ENCODE data around the gene B4GALT6. TPM values are rescaled to one million over a fixed set of nuclear protein-coding genes. Genes with fewer than 3 reads are reported as not detected.
A peak's percentile ranks its signal among the peaks of the same experiment; 100 is the strongest.

B4GALT6 gene
- total and polyA plus RNA-seq, 2 of the 13 experiments (the other 11 are each of a cell fraction or from before 2014, with no cell fraction given) = 1.9 to 3.3 TPM

DNA sequence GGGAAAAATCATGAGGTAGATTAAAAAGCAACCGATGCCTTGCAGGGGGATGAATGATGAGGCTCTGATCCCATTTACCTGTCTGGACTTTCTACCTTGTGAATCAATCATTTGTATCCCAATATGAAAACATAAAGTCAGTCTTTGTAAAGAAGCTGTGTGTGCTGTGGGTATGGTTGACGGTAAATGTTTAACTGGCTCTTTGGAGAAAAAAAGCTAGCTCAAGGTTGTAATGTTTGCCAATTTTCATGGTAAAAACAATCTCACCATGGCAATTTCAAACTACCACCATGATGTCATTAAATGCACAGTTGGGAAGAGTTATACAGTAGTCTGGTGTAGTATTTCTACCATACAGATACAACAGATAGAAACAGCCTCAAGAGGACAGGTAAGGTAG is 78.1 kb downstream of the B4GALT6 start (continued):
- TF ChIP-seq, protein P1, sequence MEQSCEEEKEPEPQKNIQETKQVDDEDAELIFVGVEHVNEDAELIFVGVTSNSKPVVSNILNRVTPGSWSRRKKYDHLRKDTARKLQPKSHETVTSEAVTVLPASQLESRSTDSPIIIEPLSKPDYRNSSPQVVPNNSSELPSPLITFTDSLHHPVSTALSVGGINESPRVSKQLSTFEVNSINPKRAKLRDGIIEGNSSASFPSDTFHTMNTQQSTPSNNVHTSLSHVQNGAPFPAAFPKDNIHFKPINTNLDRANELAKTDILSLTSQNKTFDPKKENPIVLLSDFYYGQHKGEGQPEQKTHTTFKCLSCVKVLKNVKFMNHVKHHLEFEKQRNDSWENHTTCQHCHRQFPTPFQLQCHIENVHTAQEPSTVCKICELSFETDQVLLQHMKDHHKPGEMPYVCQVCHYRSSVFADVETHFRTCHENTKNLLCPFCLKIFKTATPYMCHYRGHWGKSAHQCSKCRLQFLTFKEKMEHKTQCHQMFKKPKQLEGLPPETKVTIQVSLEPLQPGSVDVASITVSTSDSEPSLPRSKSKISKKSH (CRISPR knock-in tag; IDR thresholded peaks at IDR 0.05; ENCODE audit: borderline replicate concordance) = no peak
- TF ChIP-seq ZBTB21 (CRISPR knock-in tag; IDR thresholded peaks at IDR 0.05) (peak; percentile 61; the same call in 1 of the 2 replicates), NFE2 (CRISPR knock-in tag; IDR thresholded peaks at IDR 0.05) (no peak), CBFB (CRISPR knock-in tag; IDR thresholded peaks at IDR 0.05) (no peak), ZNF543 (CRISPR knock-in tag; IDR thresholded peaks at IDR 0.05) (no peak), MAZ (IDR thresholded peaks at IDR 0.05; ENCODE audit: borderline replicate concordance, low read depth, low read length) (no peak), MAZ (CRISPR knock-in tag; IDR thresholded peaks at IDR 0.05; ENCODE audit: low read depth) (no peak), ZZZ3 (CRISPR knock-in tag; IDR thresholded peaks at IDR 0.05; ENCODE audit: borderline replicate concordance) (no peak), HMGA1 (CRISPR knock-in tag; conservative IDR thresholded peaks at IDR 0.05) (no peak), JUN (CRISPR knock-in tag; IDR thresholded peaks at IDR 0.05) (no peak), ZNF737 (CRISPR knock-in tag; IDR thresholded peaks at IDR 0.05; ENCODE audit: borderline replicate concordance) (no peak), ZNF468 (CRISPR knock-in tag; IDR thresholded peaks at IDR 0.05) (no peak), ZNF256 (CRISPR knock-in tag; conservative IDR thresholded peaks at IDR 0.05) (no peak), MAF1 (CRISPR knock-in tag; IDR thresholded peaks at IDR 0.05; ENCODE audit: borderline replicate concordance) (no peak), POLR2AphosphoS5 (IDR thresholded peaks at IDR 0.05; ENCODE audit: low read depth, low read length) (no peak), ZNF569 (CRISPR knock-in tag; IDR thresholded peaks at IDR 0.05; ENCODE audit: borderline replicate concordance) (no peak), ZNF777 (CRISPR knock-in tag; IDR thresholded peaks at IDR 0.05) (no peak), NR3C1 (CRISPR knock-in tag; IDR thresholded peaks at IDR 0.05) (no peak), ZNF703 (CRISPR knock-in tag; IDR thresholded peaks at IDR 0.05; ENCODE audit: borderline replicate concordance) (no peak), TP53 (CRISPR knock-in tag; conservative IDR thresholded peaks at IDR 0.05) (no peak), ZNF567 (CRISPR knock-in tag; IDR thresholded peaks at IDR 0.05; ENCODE audit: borderline replicate concordance) (no peak), CREB1 (IDR thresholded peaks at IDR 0.05) (peak; percentile 5; the same call in 1 of the 2 replicates), CREB1 (CRISPR knock-in tag; IDR thresholded peaks at IDR 0.05) (no peak; the same call in 1 of the 2 replicates), ISL2 (CRISPR knock-in tag; IDR thresholded peaks at IDR 0.05) (no peak), MIXL1 (CRISPR knock-in tag; IDR thresholded peaks at IDR 0.05) (peak; percentile 46), SOX6 (IDR thresholded peaks at IDR 0.05) (no peak), SOX6 (CRISPR knock-in tag; IDR thresholded peaks at IDR 0.05) (peak; percentile 47; the same call in 1 of the 2 replicates), IKZF4 (CRISPR knock-in tag; IDR thresholded peaks at IDR 0.05; ENCODE audit: borderline replicate concordance, low read depth, not compliant biosample characterization) (no peak)
- TF ChIP-seq, protein P2, sequence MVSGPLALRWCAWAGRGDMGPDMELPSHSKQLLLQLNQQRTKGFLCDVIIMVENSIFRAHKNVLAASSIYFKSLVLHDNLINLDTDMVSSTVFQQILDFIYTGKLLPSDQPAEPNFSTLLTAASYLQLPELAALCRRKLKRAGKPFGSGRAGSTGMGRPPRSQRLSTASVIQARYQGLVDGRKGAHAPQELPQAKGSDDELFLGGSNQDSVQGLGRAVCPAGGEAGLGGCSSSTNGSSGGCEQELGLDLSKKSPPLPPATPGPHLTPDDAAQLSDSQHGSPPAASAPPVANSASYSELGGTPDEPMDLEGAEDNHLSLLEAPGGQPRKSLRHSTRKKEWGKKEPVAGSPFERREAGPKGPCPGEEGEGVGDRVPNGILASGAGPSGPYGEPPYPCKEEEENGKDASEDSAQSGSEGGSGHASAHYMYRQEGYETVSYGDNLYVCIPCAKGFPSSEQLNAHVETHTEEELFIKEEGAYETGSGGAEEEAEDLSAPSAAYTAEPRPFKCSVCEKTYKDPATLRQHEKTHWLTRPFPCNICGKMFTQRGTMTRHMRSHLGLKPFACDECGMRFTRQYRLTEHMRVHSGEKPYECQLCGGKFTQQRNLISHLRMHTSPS (CRISPR knock-in tag; IDR thresholded peaks at IDR 0.05; ENCODE audit: low read depth) = no peak
- TF ChIP-seq, protein P3, sequence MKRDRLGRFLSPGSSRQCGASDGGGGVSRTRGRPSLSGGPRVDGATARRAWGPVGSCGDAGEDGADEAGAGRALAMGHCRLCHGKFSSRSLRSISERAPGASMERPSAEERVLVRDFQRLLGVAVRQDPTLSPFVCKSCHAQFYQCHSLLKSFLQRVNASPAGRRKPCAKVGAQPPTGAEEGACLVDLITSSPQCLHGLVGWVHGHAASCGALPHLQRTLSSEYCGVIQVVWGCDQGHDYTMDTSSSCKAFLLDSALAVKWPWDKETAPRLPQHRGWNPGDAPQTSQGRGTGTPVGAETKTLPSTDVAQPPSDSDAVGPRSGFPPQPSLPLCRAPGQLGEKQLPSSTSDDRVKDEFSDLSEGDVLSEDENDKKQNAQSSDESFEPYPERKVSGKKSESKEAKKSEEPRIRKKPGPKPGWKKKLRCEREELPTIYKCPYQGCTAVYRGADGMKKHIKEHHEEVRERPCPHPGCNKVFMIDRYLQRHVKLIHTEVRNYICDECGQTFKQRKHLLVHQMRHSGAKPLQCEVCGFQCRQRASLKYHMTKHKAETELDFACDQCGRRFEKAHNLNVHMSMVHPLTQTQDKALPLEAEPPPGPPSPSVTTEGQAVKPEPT (CRISPR knock-in tag; IDR thresholded peaks at IDR 0.05; ENCODE audit: low read depth) = no peak

All from HepG2 (cell line).